Activated CD8-positive, alpha-beta memory T cell treated with anti-CD3 and anti-CD28 coated beads, Interleukin-2, amount 50 U/mL, for 24 hours (primary cell): ENCODE data around the gene KLHDC7A.

Experiments used
- DNase-seq: peaks from one replicate; pipeline ENCODE4 v3.0.0-alpha.2; 2020; ENCODE audit errors: extremely low read depth

The KLHDC7A gene

DNA sequence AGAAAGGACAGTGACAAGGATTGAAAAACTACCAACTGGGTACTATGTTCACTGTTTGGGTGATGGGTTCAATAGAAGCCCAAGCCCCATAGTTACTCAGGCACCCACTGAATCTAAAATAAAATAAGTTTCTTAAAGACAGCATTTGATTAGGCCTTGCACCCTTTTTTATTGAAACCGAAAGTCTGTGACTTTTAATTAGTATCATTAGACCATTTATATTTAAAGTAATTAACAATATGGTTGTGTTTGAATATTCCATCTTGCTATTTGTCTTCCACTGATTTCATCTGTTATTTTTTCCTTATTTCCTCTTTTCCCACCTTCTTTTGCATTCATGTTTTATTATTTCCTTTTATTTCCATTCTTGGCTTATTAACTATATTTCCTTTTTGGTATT, 27.4 kb downstream of the KLHDC7A start:
- no peak for DNase-seq

DNA sequence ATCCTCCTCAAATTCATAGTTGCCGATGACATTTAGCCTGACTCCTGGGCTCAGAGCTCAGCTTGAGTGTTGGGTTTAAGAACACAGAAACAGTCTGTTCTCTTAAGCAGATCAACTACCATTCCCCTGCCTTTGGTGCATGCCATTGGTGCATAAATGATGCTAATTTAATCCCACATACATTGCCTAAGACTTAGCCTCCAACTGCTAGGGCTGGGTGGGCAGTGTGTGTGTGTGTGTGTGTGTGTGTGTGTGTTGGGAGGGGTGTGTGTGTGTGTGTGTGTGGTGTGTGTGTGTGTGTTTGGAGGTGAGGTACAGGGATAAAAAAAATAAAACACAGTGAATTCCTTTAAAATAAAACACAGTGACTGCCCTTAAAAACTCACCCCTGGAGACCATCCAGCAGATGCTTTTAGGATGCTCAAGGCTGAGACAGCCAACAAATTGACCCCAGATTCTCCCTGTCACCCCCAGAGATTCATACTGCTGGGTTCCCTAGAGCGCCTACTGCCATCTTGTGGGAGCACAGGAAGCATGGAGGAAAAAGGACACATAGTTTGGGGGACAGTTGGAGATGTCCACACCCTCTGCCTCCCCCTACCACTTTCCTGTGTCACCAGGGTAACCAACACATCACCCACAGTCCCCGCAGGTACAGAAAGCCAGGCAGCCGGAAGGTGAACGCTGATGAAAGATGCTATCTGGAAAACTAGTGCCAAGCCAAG, 30.6 kb downstream of the KLHDC7A start:
- no peak for DNase-seq

DNA sequence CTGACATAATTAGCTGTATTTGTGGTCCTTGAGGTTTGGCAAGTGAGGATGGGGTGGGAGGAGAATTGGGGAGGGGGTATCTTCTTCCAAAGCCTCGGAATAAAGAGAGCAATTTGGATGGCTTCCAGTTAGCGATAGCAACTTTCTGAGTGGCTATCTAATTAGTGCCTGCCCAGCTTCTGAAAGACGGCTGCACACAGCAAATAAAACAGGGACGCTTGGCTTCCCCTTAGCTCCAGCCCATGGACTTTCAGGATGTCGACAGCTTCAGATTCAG, 31.1 kb downstream of the KLHDC7A start:
- DNase-seq, result no peak

DNA sequence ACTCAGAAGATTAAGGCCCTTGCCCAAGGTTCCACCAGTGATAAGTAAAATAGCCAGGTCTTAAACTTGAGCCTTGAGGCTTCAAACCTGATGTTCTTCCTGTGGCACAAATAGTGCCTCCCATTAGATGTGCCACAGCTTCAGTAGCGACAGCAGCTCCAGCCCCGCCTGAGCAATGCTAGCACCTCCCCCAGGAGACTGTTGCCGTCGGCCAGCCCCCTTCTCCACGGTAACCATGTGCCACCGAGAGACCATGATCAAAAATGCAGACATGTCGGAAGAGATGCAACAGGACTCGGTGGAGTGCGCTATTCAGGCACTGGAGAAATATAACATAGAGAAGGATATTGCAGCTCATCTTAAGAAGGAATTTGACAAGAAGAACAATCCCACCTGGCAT, 32.2 kb downstream of the KLHDC7A start:
- no peak for DNase-seq

DNA sequence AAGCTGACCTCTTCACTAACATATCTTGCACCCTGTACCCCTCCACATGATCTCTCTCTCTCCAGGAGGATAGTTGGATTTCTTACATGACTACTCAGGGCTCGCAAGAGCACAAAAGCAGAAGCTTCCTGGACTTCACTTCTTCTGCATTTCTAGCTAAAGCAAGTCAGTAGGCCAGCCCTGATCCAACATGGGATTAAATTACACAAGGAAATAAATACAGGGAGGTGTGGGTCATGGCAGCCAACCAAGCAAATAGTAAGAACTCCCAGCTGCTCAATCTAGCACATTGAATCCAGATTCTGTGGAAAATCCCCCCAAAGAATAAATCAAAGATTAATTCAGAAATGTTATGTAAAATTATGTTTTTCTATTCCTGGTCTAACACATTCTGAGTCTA, 33.3 kb downstream of the KLHDC7A start:
- DNase-seq, result no peak

DNA sequence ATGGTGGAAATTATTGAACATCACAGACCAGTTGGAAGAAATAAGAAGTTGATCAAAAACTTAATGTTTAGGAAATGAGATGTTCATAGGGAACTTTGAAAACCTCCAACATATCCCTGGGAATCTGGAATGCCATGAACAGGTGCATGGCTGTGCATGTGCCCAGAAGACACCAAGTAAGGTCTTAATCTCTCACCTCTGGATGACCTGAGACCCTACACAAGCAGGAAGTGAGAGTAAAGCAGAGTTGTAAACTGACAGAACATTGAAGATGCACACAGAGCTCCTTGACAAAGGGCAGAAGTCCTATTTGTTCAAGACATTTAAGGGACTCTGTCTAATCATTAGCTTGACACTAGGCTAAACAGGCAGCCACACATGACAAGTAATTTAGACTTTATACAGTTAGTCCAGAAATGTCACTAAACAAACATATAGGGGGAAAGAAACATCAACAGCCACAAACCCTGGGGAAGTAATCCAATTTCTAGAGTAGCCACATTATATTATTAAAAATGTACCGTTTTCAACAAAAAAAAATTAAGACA, 34.5 kb downstream of the KLHDC7A start:
- no peak for DNase-seq

DNA sequence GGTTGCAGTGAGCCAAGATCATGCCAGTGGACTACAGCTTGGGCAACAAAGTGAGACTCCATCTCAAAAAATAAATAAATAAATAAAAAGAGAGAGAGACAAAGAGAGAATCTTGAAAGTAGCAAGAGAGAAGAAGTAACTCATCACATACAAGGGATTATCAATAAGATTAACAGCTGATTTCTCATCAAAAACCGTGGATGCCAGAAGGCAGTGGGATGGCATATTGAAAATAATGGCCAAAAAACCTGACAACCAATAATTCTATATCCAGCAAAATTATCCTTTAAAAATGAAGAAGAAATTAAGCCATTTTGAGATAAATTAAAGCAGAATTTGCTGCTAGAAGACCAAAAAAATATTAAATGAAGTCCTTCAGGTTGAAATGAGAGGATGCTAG, 35.7 kb downstream of the KLHDC7A start:
- no peak for DNase-seq

DNA sequence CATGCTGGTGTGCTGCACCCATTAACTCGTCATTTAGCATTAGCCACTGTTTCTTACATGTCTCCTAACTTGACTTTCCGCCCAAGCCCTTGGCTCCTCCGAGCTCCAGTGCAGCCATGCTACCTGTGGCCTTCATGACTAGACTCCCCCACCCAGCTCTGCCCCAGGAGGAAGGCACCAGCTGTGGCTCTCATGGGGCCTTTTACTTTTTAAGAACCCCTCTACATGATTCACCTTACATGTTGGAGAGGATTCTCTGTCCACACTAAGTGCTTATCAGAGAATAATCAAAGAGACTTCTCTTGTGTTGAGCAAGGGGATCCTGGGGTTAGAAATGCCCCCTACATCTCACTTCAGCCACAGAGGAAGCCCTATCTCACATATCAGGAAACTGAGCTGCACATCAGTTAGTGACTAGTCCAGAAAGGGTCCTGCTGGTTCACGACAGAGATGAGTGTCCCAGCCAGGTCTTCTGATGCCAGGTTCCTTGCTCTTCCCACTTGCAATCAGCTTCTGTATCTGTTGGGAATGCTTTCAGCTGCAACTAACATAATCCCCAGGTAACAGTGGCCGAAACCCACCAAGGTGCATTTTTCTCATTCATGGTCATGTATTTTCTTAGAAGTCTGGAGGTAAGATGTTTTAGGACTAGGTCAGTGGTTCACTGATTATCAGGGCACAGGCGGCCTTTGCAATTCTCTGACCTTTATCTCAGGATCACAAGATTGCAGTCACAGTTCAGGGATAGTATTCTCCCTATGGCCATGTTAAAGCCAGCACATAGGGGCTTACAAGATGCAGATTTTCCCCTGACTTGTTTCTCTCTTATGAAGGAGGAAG, 45.9 kb downstream of the KLHDC7A start:
- DNase-seq, result no peak

DNA sequence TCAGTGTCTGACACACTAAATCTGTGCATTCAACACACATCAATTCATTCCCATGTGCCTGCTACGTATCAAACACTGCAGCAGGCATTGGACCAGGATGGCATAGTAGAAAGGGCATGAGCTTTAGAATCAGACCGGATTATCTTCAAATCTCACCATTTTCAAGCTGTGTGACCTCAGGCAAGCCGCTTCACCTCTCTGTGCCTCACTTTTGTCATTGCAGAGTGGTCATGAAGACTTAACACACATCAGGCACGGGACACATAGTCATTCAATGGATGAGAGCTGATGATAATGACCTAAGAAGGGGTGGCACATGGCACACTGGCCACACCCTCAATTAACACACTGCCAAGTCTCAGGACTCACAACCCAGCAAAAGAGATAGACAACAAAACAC, 46.8 kb downstream of the KLHDC7A start:
- no peak for DNase-seq

DNA sequence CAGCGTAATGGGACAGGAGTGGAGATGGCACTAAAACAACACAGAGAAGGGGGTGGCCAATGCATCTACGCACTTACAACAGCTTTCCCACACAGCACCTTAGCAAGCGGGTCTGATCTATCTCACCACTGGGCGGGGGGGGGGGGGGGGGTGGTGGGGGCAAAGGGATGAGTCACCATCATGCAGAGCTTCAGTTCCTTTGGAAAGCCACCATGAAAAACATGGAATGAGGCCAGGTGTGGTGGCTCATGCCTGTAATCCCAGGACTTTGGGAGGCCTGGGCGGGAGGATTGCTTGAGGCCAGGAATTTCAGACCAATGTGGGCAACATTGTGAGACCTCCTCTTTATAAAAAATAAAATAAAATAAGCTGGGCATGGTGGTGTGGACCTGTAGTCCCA, 47.2 kb downstream of the KLHDC7A start:
- DNase-seq, result no peak

DNA sequence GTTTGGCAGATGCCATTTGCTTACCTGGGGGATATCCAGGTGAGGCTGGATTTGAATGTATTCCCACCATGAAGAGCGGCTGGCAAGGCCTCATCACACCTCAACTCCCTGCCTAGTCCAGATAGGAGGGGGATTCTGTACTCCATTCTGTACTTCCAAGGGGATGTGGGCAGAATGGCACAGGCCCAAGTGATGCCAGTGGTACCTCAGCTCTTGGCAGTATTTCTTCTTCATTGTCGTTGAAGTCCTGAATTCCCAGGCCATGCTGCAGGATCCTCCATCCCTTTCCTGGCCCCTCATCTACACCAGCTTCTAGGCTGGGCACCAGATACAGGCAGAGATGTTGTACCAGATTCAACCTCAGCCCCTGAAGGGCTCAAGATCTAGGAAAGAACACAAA, 47.9 kb downstream of the KLHDC7A start:
- DNase-seq, result no peak

DNA sequence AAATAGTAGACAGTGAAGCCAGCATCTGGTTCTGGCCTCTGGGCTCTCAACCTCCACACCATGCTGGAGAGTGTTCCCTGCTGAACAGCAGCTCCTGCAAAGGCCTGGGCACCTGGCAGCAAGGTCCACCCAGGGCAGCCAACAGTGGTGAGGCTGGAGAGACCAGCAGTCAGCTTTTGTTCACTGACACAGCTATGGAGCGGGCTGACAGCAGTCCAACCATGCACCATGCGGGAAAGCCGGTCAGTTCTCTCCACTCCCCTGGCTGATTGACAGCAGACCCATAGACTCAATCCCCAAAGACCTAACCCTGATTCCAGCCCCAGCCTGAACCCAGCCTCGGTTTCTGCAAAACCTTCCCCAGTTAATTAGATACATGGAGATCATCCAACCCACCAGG, 49.0 kb downstream of the KLHDC7A start:
- no peak for DNase-seq

DNA sequence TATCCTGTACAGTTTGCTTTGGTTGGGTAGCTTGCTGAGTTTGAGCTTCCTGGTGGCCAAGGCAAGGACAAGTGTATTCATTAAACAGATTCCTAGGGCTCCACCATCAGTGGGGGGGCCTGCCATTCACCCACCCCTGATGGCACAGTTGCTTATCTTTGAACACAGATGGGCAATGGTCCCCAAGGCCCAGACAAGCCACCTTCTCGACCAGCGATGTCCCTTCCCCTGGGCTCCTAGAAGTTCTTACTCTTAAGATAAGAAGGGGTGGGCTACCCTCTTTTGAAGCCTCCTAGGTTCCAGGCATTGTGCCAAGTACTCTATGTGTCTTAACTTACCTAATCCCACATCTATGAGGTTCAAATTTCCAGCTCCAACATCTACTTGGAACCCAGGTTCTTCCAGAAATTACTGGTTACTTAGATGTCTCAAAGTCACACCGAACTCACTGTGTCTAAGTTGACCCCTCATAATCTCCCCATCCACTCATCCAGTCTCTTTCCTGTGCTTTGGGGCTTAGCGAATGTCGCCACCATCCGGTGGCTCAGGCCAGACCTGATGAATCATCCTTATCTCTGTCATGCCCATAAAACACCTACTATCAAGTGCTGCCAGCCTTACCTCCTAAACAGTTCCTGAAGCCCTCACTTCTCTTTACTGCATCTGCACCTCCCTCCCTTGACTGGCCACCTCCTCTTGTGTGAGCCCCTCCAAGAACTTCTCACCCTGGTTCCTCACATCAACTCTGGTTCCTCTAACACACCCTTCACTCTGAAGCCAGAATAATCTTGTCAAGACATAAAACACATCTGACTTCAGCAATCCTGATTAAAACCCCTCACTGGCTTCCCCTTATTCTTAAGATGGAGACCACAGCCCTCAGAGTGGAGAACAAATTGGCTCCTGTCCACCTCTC, 50.1 kb downstream of the KLHDC7A start:
- no peak for DNase-seq

DNA sequence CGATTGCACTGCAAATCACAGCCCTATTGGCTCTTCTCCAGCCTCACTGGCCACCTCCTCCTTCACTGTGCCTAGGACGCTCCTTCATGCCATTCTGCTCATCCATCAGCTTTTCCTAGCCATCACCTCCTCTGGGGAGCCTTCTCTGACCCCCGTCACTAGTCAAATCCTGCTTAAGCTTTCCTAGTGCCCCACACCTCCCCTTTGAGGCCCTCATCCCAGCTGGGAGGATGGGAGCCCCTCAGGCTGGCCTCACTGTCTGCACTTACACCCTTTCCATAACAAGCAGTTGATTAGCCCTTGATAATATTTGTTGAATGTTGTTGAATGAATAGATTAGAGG, 50.7 kb downstream of the KLHDC7A start:
- no peak for DNase-seq

DNA sequence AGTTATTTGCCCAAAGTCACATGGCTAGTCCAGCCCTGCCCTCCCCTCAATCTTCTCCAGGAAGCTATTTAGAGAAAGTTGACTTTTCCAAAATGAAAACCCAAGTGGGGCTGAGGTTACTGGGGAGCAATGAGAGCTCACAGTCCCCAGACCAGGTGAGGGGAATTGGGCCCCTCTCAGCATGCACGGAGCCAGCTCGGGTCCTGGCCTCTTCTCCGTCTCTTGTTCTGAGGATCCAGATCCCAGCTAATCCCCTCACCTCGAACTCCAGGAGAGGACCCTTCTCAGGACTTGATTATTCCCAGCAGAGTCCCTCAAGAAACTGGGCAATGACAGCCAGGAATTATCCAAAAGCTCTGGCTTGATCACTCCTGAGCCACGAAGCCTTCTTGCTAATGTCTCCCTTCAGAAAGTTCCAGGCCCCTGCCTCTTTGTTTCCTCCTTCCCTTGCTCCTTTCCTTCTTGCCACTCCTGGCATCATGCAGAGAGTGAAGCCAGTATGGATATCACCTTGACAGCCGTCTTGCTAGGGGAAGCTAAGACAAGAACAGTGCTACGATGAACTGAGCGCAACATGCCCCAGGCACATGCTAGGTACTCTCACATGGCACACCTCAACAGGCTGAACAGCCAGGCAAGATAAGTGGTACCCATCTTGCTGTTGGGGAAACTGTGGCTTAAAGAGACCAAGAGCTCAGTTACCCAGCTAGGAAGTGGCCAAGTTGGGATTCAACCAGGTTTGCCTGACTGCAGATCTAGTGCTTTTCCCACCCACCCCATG, 51.9 kb downstream of the KLHDC7A start:
- no peak for DNase-seq

DNA sequence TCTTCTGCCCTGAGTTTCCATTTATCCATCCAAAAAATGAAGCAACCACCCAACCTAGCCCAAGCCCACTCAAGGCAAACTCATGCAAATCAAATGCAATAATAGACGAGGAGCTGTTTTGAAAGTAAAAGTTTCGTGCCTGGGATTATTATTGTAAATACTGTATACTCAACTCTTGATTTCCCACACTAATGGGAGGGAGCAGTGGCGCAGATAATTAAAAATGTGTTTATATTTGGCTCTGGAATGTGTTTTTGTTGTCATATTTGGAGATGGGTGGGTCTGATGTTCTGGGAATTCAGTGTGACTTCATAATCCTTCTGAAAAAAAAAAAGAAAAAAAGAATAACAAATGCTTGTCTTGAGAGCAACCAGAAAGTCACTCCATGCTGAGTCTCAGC, 52.5 kb downstream of the KLHDC7A start:
- no peak for DNase-seq

DNA sequence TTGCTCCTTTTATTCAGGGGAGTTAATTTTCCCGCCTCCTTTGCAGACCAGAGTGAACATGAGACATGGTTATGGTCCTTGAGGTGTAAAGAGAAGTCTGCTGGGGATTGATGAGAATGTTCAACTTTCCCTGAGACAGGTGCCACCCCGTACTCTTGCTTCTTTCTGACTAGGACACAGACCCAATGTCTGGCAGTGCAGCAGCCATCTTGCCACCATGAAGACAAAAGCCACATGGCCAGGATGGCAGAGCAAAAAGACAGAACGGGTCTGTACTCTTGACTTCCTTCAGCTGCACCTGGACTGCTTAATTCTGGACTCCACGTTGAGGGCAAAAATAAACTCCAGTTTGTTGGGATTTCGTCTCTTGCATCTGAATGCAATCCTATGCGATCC, 54.1 kb downstream of the KLHDC7A start:
- DNase-seq, result no peak
